ENCODE data around the gene LHFPL2.
"Not testable (repeated sequence)": the region's sequence is repeated elsewhere in the genome, so short reads cannot be mapped to it uniquely, and the experiment has no call there.

LHFPL2 gene

DNA sequence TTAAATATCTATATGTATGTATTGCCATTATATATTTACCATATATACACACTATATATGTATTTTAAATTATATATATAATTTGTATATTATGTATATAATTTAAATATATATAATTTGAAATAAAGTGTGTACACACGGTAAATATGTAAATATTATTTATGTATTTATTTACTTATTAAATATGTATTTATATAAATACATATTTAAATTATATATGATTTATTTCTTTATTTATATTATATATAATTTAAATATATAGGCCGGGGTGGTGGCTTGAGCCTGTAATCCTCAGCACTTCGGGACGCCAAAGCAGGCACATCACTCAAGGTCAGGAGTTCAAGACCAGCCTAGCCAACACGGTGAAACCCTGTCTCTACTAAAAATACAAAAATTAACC lies 31.3 kb upstream of the LHFPL2 start:
- no peak for TF ChIP-seq CTCF (conservative IDR thresholded peaks at IDR 0.05)
- no peak overlapping the region for H3K27ac ChIP-seq

- H3K27ac ChIP-seq, result no peak overlapping the region
- TF ChIP-seq CTCF (conservative IDR thresholded peaks at IDR 0.05), result no peak
These were observed 29.5 kb upstream of the LHFPL2 start for GRCh38 chr5:78677777-78678668.

DNA sequence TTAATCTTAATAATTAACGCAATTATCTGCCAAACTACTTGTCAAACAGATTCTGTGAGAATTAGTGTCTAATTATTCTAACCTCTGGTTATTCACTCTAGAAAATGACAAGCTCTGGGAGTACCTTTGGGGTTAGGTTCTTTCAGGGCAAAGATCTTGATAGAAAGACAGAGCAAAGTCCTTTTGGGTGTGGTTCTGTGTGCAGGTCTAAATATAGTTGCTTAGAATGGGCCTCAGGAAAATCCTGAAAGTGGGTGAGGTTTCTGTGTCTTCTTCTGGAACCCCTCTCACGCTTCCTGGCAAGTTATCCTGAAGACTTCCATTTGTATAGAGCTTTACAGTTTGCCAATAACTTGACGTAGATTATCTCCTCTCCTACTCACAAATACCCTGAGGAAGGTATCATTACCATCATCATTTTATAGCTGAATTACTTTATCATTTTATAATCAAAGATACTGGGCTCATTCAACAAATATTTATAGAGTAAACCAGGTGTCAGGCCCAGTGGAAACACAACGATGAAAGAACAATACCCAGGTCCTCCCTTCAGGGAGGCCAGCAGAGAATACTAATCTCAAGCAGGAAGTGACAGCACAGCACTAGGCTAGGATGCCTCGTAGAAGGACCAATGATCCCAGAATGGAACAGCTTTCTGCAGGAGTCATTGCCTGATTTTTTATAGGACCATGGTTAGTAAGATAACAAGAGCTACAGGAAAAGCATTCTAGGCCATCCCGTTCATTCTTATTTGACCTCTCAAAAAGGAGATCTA lies 27.6 kb upstream of the LHFPL2 start:
- no peak overlapping the region for H3K27ac ChIP-seq

GRCh38 chr5:78673827-78674226 lies 25.3 kb upstream of the LHFPL2 start:
- not testable (repeated sequence) for H3K27ac ChIP-seq

More for the DNA sequence above, 27.6 kb upstream of the LHFPL2 start:
- no peak for TF ChIP-seq CTCF (conservative IDR thresholded peaks at IDR 0.05)

- TF ChIP-seq CTCF (conservative IDR thresholded peaks at IDR 0.05), result no peak
- no peak overlapping the region for H3K27ac ChIP-seq
These were observed 23.6 kb upstream of the LHFPL2 start for GRCh38 chr5:78672154-78672553.

- TF ChIP-seq CTCF (conservative IDR thresholded peaks at IDR 0.05), result no peak
- H3K27ac ChIP-seq, result no peak overlapping the region
These were observed 23.0 kb upstream of the LHFPL2 start for GRCh38 chr5:78671609-78672008.

DNA sequence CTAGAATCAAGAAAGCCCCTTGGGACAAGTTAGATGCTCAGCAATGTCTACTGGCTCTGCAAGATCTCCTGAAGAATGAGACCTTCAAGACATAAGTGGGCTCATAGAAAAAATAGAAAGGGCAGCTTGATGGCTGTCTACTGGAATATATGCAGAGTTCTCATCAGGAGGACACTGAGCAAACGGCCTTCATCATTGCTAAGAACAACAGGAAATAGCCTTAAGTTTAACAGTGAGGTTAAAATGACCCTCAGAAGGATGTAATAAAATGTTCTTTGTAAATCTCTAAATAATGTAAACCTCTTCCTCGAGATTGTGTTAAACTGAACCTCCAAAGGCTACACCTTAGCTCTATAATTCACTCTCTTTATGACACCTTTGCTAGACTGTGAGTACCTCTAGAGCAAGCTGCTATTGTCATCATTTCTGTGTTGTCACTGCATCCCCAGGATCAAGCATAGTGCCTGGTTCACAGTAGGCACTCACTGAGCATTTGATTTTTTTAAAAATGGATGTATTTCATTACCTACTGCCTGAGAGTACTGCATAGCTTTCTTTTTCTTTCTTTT lies 22.2 kb upstream of the LHFPL2 start:
- H3K27ac ChIP-seq, result no peak overlapping the region

More for the DNA sequence above, 22.2 kb upstream of the LHFPL2 start:
- TF ChIP-seq CTCF (conservative IDR thresholded peaks at IDR 0.05), result no peak

All from VCaP (cell line).